Measurements from ENCODE around the gene COL16A1.

COL16A1 gene

GRCh38 chr1:31645274-31645568, 58.6 kb downstream of the COL16A1 start:
- DNase-seq: no peak

- peak; percentile 99 for DNase-seq
Measured at GRCh38 chr1:31644560-31645273, 59.1 kb downstream of the COL16A1 start, which contains the start of gene PEF1. TSS of gene PEF1 (minus strand) at chr1:31644876. CDS start at chr1:31644864, 12 bp downstream.

GRCh38 chr1:31643976-31644559, 59.7 kb downstream of the COL16A1 start:
- no peak for DNase-seq

GRCh38 chr1:31642897-31643296, 60.9 kb downstream of the COL16A1 start:
- no peak for DNase-seq

GRCh38 chr1:31642366-31642765, 61.5 kb downstream of the COL16A1 start:
- no peak for DNase-seq

- no peak for DNase-seq
Measured at GRCh38 chr1:31640964-31641363, 62.9 kb downstream of the COL16A1 start.

- no peak for DNase-seq
Measured at GRCh38 chr1:31640179-31640578, 63.6 kb downstream of the COL16A1 start.

GRCh38 chr1:31639543-31639942, 64.3 kb downstream of the COL16A1 start:
- DNase-seq: no peak

- no peak for DNase-seq
Measured at GRCh38 chr1:31637915-31638673, 65.7 kb downstream of the COL16A1 start.

GRCh38 chr1:31633117-31633516, 70.7 kb downstream of the COL16A1 start:
- peak; percentile 13 for DNase-seq

- DNase-seq: no peak
Measured at GRCh38 chr1:31632649-31633048, 71.2 kb downstream of the COL16A1 start.

GRCh38 chr1:31628931-31629556, 74.8 kb downstream of the COL16A1 start:
- DNase-seq: no peak

GRCh38 chr1:31627930-31628559, 75.8 kb downstream of the COL16A1 start:
- no peak for DNase-seq

- no peak for DNase-seq
Measured at GRCh38 chr1:31627301-31627929, 76.4 kb downstream of the COL16A1 start.

- DNase-seq: no peak
Measured at GRCh38 chr1:31626223-31627207, 77.3 kb downstream of the COL16A1 start.

- DNase-seq: no peak
Measured at GRCh38 chr1:31625561-31626222, 78.1 kb downstream of the COL16A1 start.

- no peak for DNase-seq
Measured at GRCh38 chr1:31624731-31625514, 78.9 kb downstream of the COL16A1 start.

- DNase-seq: no peak
Measured at GRCh38 chr1:31624309-31624708, 79.5 kb downstream of the COL16A1 start.

- DNase-seq: no peak
Measured at GRCh38 chr1:31623365-31623764, 80.5 kb downstream of the COL16A1 start.
